ENCODE results near the gene PLA2R1. TPM values are rescaled to one million over a fixed set of nuclear protein-coding genes. Genes with fewer than 3 reads are reported as not detected.

The PLA2R1 gene
- polyA plus RNA-seq, 1 donor from 2014 or later, result 0.69 TPM

- Histone ChIP-seq H3K36me3 (ENCODE audit: insufficient read depth, low read length) (no peaks in the 10 kb centered on the region), H3K4me3 (ENCODE audit: low read length) (no peak overlapping the region), H3K9me2 (ENCODE audit: insufficient read depth, low read length) (no peaks in the 10 kb centered on the region), H3F3A (ENCODE audit: insufficient read depth, low read length, poor library complexity, severe bottlenecking) (no peaks in the 10 kb centered on the region), H4K20me1 (ENCODE audit: insufficient read depth) (no peaks in the 10 kb centered on the region), H3K4me2 (ENCODE audit: low read length) (no peak overlapping the region), H3K79me2 (replicated peaks; ENCODE audit: insufficient read depth, low read length) (no peaks in the 10 kb centered on the region), H2AFZ (ENCODE audit: low read depth, low read length) (no peak overlapping the region), H3K27ac (ENCODE audit: low read length) (no peak overlapping the region), H3K9me3 (ENCODE audit: low read length) (peaks cover 18% of the 10 kb centered on the region), H3K9ac (ENCODE audit: low read length) (no peak overlapping the region), H3K27me3 (ENCODE audit: insufficient read depth, low read depth, low read length) (no peaks in the 10 kb centered on the region)
- TF ChIP-seq EP300 (conservative IDR thresholded peaks at IDR 0.05; ENCODE audit: poor library complexity, severe bottlenecking) (no peak), CTCF (IDR thresholded peaks at IDR 0.05; ENCODE audit: poor library complexity, severe bottlenecking) (no peak)
Observed at GRCh38 chr2:160091381-160091780, 29.0 kb upstream of the PLA2R1 start.

DNA sequence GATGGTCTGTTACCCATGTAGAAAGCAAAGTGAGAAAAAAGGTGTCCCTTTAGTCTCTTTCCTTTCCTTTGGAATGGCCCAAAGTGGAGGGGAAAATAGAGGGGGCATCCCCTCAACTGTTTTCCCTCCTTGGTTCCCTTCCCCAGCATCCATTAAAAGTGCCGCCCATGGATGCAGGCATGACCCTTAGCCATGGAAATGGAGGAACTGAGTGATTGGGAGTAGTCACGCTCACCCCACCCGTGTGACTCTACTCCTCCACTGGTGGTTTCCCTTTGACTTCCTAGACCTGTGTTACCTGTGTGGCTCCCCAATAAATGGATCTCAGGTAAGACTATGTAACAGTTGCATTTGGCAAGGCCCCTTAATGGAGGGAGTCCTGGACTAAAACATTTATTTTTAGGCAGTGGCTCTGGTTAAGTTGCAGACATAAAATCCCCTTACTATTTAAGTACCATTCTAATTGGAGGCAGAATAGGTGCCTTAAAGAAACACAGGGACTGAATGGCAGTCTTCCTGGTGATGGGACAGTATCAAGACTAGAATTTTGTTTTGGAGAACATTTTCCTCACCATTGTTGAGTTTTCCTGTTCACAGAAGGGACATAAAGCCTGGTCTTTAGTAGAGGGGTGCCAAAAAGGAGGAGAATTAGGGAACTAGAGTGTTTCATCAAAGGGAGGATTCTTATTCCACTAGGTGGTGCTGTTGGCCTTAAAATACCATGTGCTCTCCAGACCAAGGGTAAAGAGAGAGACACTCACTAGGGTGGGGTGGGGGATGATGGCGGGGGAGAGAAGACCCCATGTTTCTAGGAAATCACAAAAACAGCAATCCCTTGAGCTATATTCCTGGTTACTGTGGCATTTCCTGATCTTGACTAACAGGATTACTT, 25.7 kb upstream of the PLA2R1 start:
- Histone ChIP-seq H3K9me2 (ENCODE audit: insufficient read depth, low read length) (no peaks in the 10 kb centered on the region), H3K27ac (ENCODE audit: low read length) (no peak overlapping the region), H3K4me3 (ENCODE audit: low read length) (no peak overlapping the region), H4K20me1 (ENCODE audit: insufficient read depth) (no peaks in the 10 kb centered on the region), H3F3A (ENCODE audit: insufficient read depth, low read length, poor library complexity, severe bottlenecking) (no peaks in the 10 kb centered on the region), H2AFZ (ENCODE audit: low read depth, low read length) (no peak overlapping the region), H3K9ac (ENCODE audit: low read length) (no peak overlapping the region), H3K4me2 (ENCODE audit: low read length) (no peak overlapping the region), H3K27me3 (ENCODE audit: insufficient read depth, low read depth, low read length) (no peaks in the 10 kb centered on the region), H3K36me3 (ENCODE audit: insufficient read depth, low read length) (no peaks in the 10 kb centered on the region), H3K9me3 (ENCODE audit: low read length) (peaks cover 24% of the 10 kb centered on the region), H3K79me2 (replicated peaks; ENCODE audit: insufficient read depth, low read length) (no peaks in the 10 kb centered on the region)
- no peak for TF ChIP-seq TAF1 (IDR thresholded peaks at IDR 0.05; ENCODE audit: low read depth)
- TF ChIP-seq SMC3 (conservative IDR thresholded peaks at IDR 0.05; ENCODE audit: poor library complexity), result peak; percentile 14
- TF ChIP-seq CTCF (IDR thresholded peaks at IDR 0.05; ENCODE audit: poor library complexity, severe bottlenecking), result no peak
- TF ChIP-seq EZH2 (IDR thresholded peaks at IDR 0.05; ENCODE audit: borderline replicate concordance, insufficient read depth, low read length, poor library complexity, severe bottlenecking), result no peak
- peak; percentile 7 for TF ChIP-seq POLR2AphosphoS5 (IDR thresholded peaks at IDR 0.05)
- no peak for TF ChIP-seq MXI1 (conservative IDR thresholded peaks at IDR 0.05; ENCODE audit: poor library complexity, severe bottlenecking)
- TF ChIP-seq RAD21 (conservative IDR thresholded peaks at IDR 0.05), result no peak

DNA sequence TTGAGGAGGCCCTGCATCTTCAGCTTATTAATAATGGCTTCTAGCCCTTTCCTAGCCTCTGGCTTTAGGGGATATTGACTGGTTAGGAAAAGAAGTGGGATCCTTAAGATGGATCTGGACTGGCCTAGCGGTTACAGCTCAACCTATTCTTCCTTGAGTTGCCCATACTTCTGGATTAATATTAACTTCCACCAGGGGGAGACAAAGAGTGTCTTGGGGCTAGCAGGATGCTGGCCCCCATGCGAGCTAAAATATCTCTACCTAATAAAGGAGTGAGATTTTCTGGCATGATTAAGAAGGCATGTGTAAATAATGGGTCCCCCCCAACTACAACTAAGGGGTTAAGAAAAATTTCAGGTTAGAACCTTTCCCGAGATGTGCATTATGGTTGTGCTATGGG, 23.2 kb upstream of the PLA2R1 start:
- no peaks in the 10 kb centered on the region for H3F3A ChIP-seq (ENCODE audit: insufficient read depth, low read length, poor library complexity, severe bottlenecking)
- H3K4me3 ChIP-seq (ENCODE audit: low read length), result no peak overlapping the region
- H3K9ac ChIP-seq (ENCODE audit: low read length), result no peak overlapping the region
- H3K79me2 ChIP-seq (replicated peaks; ENCODE audit: insufficient read depth, low read length), result no peaks in the 10 kb centered on the region
- H2AFZ ChIP-seq (ENCODE audit: low read depth, low read length), result no peak overlapping the region
- no peak overlapping the region for H3K27ac ChIP-seq (ENCODE audit: low read length)
- no peaks in the 10 kb centered on the region for H3K27me3 ChIP-seq (ENCODE audit: insufficient read depth, low read depth, low read length)
- H3K9me3 ChIP-seq (ENCODE audit: low read length), result peaks cover 24% of the 10 kb centered on the region
- H4K20me1 ChIP-seq (ENCODE audit: insufficient read depth), result no peaks in the 10 kb centered on the region
- TF ChIP-seq REST (IDR thresholded peaks at IDR 0.05; ENCODE audit: borderline replicate concordance), result no peak
- no peak for TF ChIP-seq EZH2 (IDR thresholded peaks at IDR 0.05; ENCODE audit: borderline replicate concordance, insufficient read depth, low read length, poor library complexity, severe bottlenecking)
- TF ChIP-seq RAD21 (conservative IDR thresholded peaks at IDR 0.05), result no peak
- no peak for TF ChIP-seq POLR2AphosphoS5 (IDR thresholded peaks at IDR 0.05)
- TF ChIP-seq CTCF (IDR thresholded peaks at IDR 0.05; ENCODE audit: poor library complexity, severe bottlenecking), result no peak
- TF ChIP-seq TAF1 (IDR thresholded peaks at IDR 0.05; ENCODE audit: low read depth), result no peak
- no peak for TF ChIP-seq SMC3 (conservative IDR thresholded peaks at IDR 0.05; ENCODE audit: poor library complexity)
- no peak overlapping the region for H3K4me2 ChIP-seq (ENCODE audit: low read length)
- no peaks in the 10 kb centered on the region for H3K36me3 ChIP-seq (ENCODE audit: insufficient read depth, low read length)
- H3K9me2 ChIP-seq (ENCODE audit: insufficient read depth, low read length), result no peaks in the 10 kb centered on the region

Data from neural cell (in vitro differentiated cells).